ENCODE results near the gene KMO. TPM values are rescaled to one million over a fixed set of nuclear protein-coding genes. Genes with fewer than 3 reads are reported as not detected.
A peak's percentile ranks its signal among the peaks of the same experiment; 100 is the strongest.

KMO gene
- total RNA-seq, 1 donor: not detected

GRCh38 chr1:241610056-241610815, 78.1 kb downstream of the KMO start:
- H3K4me3 ChIP-seq (ENCODE audit: low read depth, low read length): no peak overlapping the region
- peak; percentile 70 for DNase-seq (ENCODE audit: low read depth)
- TF ChIP-seq CTCF (IDR thresholded peaks at IDR 0.05; ENCODE audit: insufficient read depth, low read depth, low read length): no peak

GRCh38 chr1:241611063-241611462, 78.9 kb downstream of the KMO start:
- peak; percentile 75 for DNase-seq (ENCODE audit: low read depth)
- peak; percentile 60 for TF ChIP-seq CTCF (IDR thresholded peaks at IDR 0.05; ENCODE audit: insufficient read depth, low read depth, low read length)
- no peak overlapping the region for H3K4me3 ChIP-seq (ENCODE audit: low read depth, low read length)

GRCh38 chr1:241611736-241612135, 79.6 kb downstream of the KMO start:
- no peak for DNase-seq (ENCODE audit: low read depth)
- no peak for TF ChIP-seq CTCF (IDR thresholded peaks at IDR 0.05; ENCODE audit: insufficient read depth, low read depth, low read length)
- H3K4me3 ChIP-seq (ENCODE audit: low read depth, low read length): no peak overlapping the region

- peak; percentile 92 for DNase-seq (ENCODE audit: low read depth)
- no peak for TF ChIP-seq CTCF (IDR thresholded peaks at IDR 0.05; ENCODE audit: insufficient read depth, low read depth, low read length)
- no peak overlapping the region for H3K4me3 ChIP-seq (ENCODE audit: low read depth, low read length)
Measured at GRCh38 chr1:241612533-241613477, 80.6 kb downstream of the KMO start.

- H3K4me3 ChIP-seq (ENCODE audit: low read depth, low read length): no peak overlapping the region
- no peak for TF ChIP-seq CTCF (IDR thresholded peaks at IDR 0.05; ENCODE audit: insufficient read depth, low read depth, low read length)
- DNase-seq (ENCODE audit: low read depth): no peak
Measured at GRCh38 chr1:241614144-241614543, 82.0 kb downstream of the KMO start.

GRCh38 chr1:241614572-241614971, 82.4 kb downstream of the KMO start:
- H3K4me3 ChIP-seq (ENCODE audit: low read depth, low read length): no peak overlapping the region
- TF ChIP-seq CTCF (IDR thresholded peaks at IDR 0.05; ENCODE audit: insufficient read depth, low read depth, low read length): no peak
- no peak for DNase-seq (ENCODE audit: low read depth)
